ENCODE data around the gene CLIP1.
A peak's percentile ranks its signal among the peaks of the same experiment; 100 is the strongest.
"Not testable (repeated sequence)": the region's sequence is repeated elsewhere in the genome, so short reads cannot be mapped to it uniquely, and the experiment has no call there.

Gene CLIP1

GRCh38 chr12:122402264-122402663 is 20.2 kb downstream of the CLIP1 start:
- Histone ChIP-seq H3F3A (ENCODE audit: insufficient read depth, low read length) (no peaks in the 10 kb centered on the region), H3K79me2 (ENCODE audit: low read length) (peaks cover 14% of the 10 kb centered on the region), H3K36me3 (replicated peaks; ENCODE audit: insufficient read depth, low read length) (no peaks in the 10 kb centered on the region), H3K9ac (ENCODE audit: low read length) (no peak overlapping the region), H3K27ac (ENCODE audit: low read length) (no peak overlapping the region), H3K27me3 (replicated peaks; ENCODE audit: insufficient read depth, low read length) (no peaks in the 10 kb centered on the region), H3K9me2 (replicated peaks; ENCODE audit: insufficient read depth, low read length) (no peaks in the 10 kb centered on the region), H4K20me1 (ENCODE audit: insufficient read depth, low read length) (no peaks in the 10 kb centered on the region), H3K4me1 (ENCODE audit: low read length) (no peaks in the 10 kb centered on the region; the same call in 1 of the 2 replicates), H3K4me3 (ENCODE audit: low read length) (no peak overlapping the region), H3K9me3 (replicated peaks; ENCODE audit: insufficient read depth, low read length) (no peaks in the 10 kb centered on the region), H3K4me2 (ENCODE audit: low read depth, low read length) (no peak overlapping the region), H2AFZ (ENCODE audit: low read length) (no peak overlapping the region)
- TF ChIP-seq EZH2phosphoT487 (IDR thresholded peaks at IDR 0.05; ENCODE audit: low read length) (no peak), EZH2 (optimal IDR thresholded peaks at IDR 0.05; ENCODE audit: low read depth, low read length) (no peak)
- TF ChIP-seq, protein P1, sequence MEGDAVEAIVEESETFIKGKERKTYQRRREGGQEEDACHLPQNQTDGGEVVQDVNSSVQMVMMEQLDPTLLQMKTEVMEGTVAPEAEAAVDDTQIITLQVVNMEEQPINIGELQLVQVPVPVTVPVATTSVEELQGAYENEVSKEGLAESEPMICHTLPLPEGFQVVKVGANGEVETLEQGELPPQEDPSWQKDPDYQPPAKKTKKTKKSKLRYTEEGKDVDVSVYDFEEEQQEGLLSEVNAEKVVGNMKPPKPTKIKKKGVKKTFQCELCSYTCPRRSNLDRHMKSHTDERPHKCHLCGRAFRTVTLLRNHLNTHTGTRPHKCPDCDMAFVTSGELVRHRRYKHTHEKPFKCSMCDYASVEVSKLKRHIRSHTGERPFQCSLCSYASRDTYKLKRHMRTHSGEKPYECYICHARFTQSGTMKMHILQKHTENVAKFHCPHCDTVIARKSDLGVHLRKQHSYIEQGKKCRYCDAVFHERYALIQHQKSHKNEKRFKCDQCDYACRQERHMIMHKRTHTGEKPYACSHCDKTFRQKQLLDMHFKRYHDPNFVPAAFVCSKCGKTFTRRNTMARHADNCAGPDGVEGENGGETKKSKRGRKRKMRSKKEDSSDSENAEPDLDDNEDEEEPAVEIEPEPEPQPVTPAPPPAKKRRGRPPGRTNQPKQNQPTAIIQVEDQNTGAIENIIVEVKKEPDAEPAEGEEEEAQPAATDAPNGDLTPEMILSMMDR (IDR thresholded peaks at IDR 0.05; ENCODE audit: low read length), result no peak
- DNase-seq, result no peak

- peak; percentile 52 for DNase-seq
- no peak overlapping the region for H3K4me2 ChIP-seq (ENCODE audit: low read depth, low read length)
- no peaks in the 10 kb centered on the region for H3K9me3 ChIP-seq (replicated peaks; ENCODE audit: insufficient read depth, low read length)
- TF ChIP-seq, protein P1 (IDR thresholded peaks at IDR 0.05; ENCODE audit: low read length), result peak; percentile 42
- TF ChIP-seq EZH2phosphoT487 (IDR thresholded peaks at IDR 0.05; ENCODE audit: low read length) (no peak), EZH2 (optimal IDR thresholded peaks at IDR 0.05; ENCODE audit: low read depth, low read length) (no peak)
- H3K4me1 ChIP-seq (ENCODE audit: low read length), result no peaks in the 10 kb centered on the region; the same call in 1 of the 2 replicates
- H3K9me2 ChIP-seq (replicated peaks; ENCODE audit: insufficient read depth, low read length), result no peaks in the 10 kb centered on the region
- H2AFZ ChIP-seq (ENCODE audit: low read length), result no peak overlapping the region
- no peak overlapping the region for H3K9ac ChIP-seq (ENCODE audit: low read length)
- H3K27ac ChIP-seq (ENCODE audit: low read length), result no peak overlapping the region
- no peaks in the 10 kb centered on the region for H3K36me3 ChIP-seq (replicated peaks; ENCODE audit: insufficient read depth, low read length)
- no peaks in the 10 kb centered on the region for H3K27me3 ChIP-seq (replicated peaks; ENCODE audit: insufficient read depth, low read length)
- H3K4me3 ChIP-seq (ENCODE audit: low read length), result no peak overlapping the region
- H3K79me2 ChIP-seq (ENCODE audit: low read length), result peaks cover 14% of the 10 kb centered on the region
- H3F3A ChIP-seq (ENCODE audit: insufficient read depth, low read length), result no peaks in the 10 kb centered on the region
- no peaks in the 10 kb centered on the region for H4K20me1 ChIP-seq (ENCODE audit: insufficient read depth, low read length)
These were observed 22.7 kb downstream of the CLIP1 start for GRCh38 chr12:122399592-122400373.

- H3K4me2 ChIP-seq (ENCODE audit: low read depth, low read length), result no peak overlapping the region
- H3K36me3 ChIP-seq (replicated peaks; ENCODE audit: insufficient read depth, low read length), result no peaks in the 10 kb centered on the region
- no peaks in the 10 kb centered on the region for H3K9me3 ChIP-seq (replicated peaks; ENCODE audit: insufficient read depth, low read length)
- TF ChIP-seq EZH2 (optimal IDR thresholded peaks at IDR 0.05; ENCODE audit: low read depth, low read length), result no peak
- no peak for TF ChIP-seq EZH2phosphoT487 (IDR thresholded peaks at IDR 0.05; ENCODE audit: low read length)
- TF ChIP-seq, protein P1 (IDR thresholded peaks at IDR 0.05; ENCODE audit: low read length), result no peak
- H3K27ac ChIP-seq (ENCODE audit: low read length), result no peak overlapping the region
- no peak overlapping the region for H2AFZ ChIP-seq (ENCODE audit: low read length)
- no peaks in the 10 kb centered on the region for H3K9me2 ChIP-seq (replicated peaks; ENCODE audit: insufficient read depth, low read length)
- peaks cover 14% of the 10 kb centered on the region for H3K79me2 ChIP-seq (ENCODE audit: low read length)
- no peak overlapping the region for H3K4me3 ChIP-seq (ENCODE audit: low read length)
- H3F3A ChIP-seq (ENCODE audit: insufficient read depth, low read length), result no peaks in the 10 kb centered on the region
- no peak for DNase-seq
- H3K27me3 ChIP-seq (replicated peaks; ENCODE audit: insufficient read depth, low read length), result no peaks in the 10 kb centered on the region
- H3K4me1 ChIP-seq (ENCODE audit: low read length), result no peaks in the 10 kb centered on the region; the same call in 1 of the 2 replicates
- no peak overlapping the region for H3K9ac ChIP-seq (ENCODE audit: low read length)
- no peaks in the 10 kb centered on the region for H4K20me1 ChIP-seq (ENCODE audit: insufficient read depth, low read length)
These were observed 23.2 kb downstream of the CLIP1 start for GRCh38 chr12:122399254-122399591.

- DNase-seq; H3K36me3 ChIP-seq (replicated peaks; ENCODE audit: insufficient read depth, low read length); H4K20me1 ChIP-seq (ENCODE audit: insufficient read depth, low read length); H3K27me3 ChIP-seq (replicated peaks; ENCODE audit: insufficient read depth, low read length); H3K9me3 ChIP-seq (replicated peaks; ENCODE audit: insufficient read depth, low read length); H2AFZ ChIP-seq (ENCODE audit: low read length); H3K4me1 ChIP-seq (ENCODE audit: low read length); H3K9me2 ChIP-seq (replicated peaks; ENCODE audit: insufficient read depth, low read length); H3K79me2 ChIP-seq (ENCODE audit: low read length); H3F3A ChIP-seq (ENCODE audit: insufficient read depth, low read length); H3K27ac ChIP-seq (ENCODE audit: low read length); H3K9ac ChIP-seq (ENCODE audit: low read length); H3K4me2 ChIP-seq (ENCODE audit: low read depth, low read length); H3K4me3 ChIP-seq (ENCODE audit: low read length): not testable (repeated sequence)
These were observed 24.5 kb downstream of the CLIP1 start for GRCh38 chr12:122397981-122398380.
